NOMO-1 (cell line): ENCODE measurements around the gene POLN.
A peak's percentile ranks its signal among the peaks of the same experiment; 100 is the strongest.

ENCODE experiments used
- DNase-seq, 2 experiments: peaks; one replicate each; lab custom pipeline; 2025; ENCODE audit not compliant: unreplicated experiment in 2 of 2; lab: John Stamatoyannopoulos, UW

The POLN gene

DNA sequence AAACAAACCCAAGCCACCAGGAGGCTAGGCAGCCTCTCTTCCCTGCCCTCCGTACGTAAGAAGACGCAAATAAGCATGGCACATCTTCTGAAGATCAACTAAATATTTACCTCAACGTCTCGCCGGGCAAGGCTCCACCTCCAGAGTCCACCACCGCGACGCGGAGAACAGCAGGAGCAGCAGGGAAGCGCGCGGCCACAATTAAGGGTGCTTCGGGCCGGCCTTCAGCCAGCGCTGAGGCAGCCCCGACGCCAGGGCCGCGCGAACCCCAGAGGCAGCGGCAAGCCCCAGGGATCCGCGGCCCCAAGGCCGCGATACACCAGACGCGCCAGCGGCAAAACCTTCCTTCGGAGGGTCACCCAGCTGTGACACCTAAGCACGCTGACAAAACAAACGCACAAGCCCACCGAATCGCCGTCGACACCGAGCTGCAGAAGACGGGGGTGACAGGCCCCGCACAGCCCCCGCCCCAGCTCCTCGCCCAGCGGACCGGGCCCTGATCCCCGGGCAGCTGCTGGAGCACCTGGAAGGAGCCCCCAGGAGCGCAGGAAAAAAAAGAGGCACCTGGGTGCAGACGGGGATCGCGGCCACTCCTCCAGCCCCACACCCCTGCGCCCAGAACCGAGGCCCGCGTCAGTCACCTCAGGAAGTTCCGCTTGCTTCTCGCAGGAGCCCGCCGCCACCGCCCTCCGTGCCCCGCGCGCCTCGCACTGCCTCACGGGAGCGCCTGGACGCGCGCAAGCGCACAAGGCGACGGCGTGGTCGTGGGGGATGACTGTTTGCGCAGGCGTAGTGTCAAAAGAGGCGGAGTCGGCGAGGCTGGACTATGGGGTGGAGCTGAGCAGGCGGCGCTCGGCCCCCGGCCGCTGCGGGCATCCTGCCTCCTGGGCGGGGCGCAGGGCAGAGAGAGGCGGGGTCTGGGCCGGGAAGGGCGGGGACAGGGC lies at the start of gene POLN, which contains the start of gene HAUS3:
TSS of gene POLN (minus strand) at position 712 of the 944 bp plus-strand sequence. CDS start 12,890 bp downstream, outside the sequence.
TSS of gene HAUS3 (minus strand) at position 712 of the 944 bp plus-strand sequence. CDS start 1,175 bp downstream, outside the sequence.
- DNase-seq, result peak; percentile 95 to 97

DNA sequence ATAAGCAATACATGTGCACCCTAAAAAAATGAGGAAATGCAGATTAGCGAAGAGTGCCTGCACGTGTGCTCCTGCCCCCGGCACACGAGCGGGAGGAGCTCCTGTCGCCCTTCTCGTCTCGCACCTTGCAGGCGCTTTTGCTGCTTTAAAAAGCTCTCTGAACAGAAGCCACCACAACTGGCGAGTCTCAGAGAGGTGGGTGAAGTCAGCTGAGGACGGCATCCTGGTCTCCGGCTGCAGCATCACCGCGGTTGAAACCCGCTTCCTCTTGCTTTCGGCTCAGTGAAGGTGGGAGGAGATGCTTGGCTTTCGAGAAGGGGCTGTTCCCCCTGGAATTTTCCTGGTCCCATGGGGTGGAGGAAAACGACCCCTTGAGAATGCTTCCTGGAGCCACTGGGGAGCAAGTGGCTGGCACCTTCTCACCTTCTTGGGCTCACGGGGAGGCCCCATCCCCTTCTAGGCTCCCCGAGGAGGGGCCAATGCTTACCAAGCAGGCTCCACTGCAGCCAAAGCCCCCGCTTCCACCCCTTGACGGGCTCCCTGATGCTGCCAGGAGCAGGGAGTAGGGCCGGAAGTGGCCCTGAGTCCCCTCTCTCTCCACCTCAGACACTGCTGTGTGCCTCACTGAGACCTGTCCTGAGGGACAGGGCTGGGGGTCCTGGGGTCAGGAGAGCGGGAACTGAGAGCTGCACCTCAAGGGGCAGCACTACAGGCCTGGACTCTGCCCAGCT lies 49.2 kb upstream of the POLN start:
- no peak for DNase-seq

DNA sequence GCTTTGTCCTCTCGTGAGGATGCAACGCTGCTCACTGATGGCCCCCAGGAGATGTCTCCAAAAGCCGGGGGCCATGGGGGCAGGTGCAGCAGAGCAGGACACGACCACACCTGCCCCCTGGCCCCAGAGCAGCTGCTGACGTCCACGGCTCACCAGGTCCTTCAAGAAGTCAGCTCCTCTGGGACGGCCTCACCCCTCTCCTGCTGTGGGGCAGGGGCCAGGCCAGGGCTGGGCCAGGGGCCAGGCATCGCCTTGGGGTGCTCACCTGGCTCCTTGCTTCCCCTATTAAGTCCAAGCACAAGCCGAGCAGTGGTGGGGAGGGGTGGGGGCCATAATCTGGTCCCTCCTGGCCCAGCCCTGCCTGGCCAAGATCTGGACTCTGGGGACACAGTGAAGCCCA lies 48.6 kb upstream of the POLN start:
- DNase-seq, result no peak

DNA sequence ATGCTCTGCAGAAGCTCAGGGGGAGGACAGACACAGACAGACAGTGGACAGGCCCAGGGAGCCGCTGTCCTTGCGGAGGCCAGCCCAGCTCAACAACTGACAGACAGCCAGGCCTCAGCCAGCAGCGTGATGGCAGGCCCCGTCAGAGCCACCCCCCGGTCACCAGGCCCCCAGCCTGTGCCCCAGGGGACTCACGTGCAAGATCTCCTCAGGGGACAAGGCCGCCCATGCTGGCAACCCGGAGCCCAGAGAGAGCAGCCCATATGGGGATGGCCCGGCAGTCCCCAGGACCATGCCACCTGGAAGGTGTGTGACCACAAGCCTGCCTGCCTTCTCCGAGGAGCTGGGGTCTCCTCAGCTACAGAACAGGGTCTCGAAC lies 48.0 kb upstream of the POLN start:
- DNase-seq, result no peak

DNA sequence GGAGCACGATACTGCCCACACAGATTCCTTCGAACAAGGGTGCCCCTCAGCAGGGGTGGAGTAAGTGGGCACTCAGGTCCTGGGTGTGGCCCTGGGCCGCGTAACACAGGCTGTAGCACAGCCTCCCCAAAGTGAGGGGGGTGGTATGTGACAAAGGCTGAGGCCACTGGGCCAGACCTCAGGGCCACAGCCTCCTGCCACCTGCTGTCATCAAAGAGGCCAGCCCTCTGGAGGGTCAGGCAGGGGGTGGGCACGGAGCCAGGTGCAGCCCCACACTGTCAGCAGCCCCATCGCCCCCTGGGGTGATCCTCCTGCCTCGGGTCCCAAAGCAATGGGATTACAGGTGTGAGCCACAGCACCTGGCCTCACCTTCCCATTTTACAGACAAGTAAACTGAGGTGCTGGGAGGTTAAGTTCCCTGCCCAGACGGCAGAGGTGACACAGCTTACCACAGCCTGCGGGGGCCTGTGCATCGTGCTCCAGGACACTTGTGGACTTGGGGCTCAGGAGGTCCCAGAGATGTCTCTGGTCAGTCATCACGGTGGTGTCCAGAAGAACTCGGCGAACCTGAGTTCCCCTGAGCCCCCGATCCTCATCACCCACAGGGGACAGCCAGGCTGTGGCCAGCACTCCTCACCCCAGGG lies 47.5 kb upstream of the POLN start:
- DNase-seq, result no peak

DNA sequence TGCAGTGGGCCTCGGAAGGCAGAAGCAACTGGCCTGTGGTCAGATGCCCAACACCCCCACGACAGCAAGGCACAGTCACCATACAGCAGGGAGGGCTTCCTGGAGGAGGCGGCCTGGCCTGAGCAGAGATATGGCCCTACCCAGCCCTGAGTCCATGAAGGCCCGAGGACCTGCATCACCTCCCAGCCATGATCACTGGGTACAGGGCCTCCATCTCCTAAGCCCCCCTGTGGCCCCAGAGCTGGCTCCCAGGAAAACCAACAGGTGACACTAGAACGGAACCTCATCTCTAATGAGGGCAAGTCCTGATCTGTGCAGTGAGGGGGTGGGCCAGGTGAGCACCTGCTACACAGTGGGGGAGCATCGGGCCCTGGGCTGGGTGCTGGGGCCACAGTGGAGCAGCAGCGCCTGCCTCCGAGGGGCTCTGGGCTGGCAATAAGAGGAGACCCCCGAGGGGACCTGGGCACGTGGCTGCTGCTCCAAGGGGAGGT lies 46.2 kb upstream of the POLN start:
- no peak for DNase-seq

DNA sequence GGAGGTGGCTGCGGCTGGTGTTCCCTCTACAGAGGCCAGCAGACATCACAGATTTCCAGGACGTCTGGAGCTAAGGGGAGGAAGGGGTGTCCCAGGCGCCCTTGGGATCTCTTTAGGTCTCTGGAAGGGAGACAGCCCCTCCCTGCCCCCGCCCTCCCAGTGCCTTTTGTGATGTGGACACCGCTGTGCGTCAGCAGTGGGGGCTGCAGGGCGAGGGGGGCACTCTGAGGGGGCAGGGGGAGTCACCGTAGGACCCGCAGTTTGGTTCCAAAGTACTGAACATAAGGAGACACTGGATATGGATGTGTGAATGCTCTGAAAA lies 45.6 kb upstream of the POLN start:
- DNase-seq, result no peak

DNA sequence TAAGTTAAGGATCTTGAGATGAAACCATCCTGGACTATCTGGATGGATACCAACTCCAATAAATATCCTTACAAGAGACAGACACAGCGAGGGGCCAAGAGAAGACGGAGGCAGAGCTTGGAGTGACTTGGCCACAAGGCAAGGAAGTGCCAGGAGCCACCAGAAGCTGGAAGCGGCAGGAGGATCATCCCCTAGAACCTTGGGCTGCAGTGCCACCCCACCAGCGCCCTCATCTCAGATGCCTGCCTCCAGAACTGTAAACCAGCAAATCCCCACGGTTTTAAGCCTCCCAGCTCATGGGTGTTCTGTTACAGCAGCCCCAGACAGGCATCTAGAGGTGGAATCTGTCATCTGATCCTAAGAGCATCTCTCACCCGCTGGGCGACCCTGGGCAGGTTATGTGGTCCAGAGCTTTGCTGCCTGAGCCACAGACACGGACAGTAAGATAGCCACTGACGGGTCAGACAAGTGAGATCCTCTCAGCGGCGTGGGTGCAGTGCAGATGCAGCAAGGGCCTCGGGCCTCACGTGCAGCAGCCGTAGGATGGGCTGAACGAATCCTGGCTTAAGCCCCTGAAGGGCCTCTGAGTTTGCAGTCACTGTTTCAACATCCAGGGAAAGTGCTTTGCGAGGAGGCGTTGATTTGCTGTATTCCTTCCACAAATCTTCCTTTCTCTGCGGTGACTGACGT lies 45.1 kb upstream of the POLN start:
- no peak for DNase-seq

DNA sequence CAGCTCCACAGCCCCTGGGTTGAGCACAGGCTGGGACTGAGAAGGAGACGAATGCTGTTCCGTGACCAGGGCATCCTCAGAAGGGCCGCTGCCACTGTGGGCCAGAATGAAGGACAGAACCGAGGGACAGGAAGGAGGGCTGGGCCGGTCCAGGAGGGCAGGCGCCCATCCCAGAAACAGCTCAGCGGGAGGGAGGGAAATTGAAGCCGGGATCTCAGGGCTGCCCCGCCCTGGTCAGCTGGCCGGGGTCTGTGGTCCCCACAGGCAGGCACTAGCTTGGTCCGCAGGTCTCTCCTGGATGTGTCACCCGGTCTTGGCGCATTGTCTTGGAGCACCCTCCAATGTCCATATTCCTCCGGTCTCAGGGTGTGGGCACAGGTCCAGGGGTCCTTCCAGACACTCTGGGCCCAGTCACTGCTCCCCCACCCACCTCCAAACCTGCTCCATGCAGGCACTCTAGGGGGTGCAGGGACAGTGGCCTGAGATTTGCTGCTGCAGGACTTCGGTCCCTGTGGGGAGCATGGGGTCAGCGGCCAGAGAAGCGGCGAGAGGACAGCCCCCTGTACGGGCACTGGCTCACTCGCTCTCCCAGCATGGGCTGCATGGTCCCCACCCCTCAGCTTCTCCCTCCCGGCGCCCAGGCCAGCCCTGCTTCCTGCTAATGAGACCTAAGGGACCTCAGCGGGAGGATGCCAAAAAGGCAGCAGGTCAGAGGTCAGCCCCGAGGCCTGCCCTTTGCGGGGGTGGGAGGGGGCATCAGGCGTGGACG lies 43.9 kb upstream of the POLN start:
- no peak for DNase-seq

DNA sequence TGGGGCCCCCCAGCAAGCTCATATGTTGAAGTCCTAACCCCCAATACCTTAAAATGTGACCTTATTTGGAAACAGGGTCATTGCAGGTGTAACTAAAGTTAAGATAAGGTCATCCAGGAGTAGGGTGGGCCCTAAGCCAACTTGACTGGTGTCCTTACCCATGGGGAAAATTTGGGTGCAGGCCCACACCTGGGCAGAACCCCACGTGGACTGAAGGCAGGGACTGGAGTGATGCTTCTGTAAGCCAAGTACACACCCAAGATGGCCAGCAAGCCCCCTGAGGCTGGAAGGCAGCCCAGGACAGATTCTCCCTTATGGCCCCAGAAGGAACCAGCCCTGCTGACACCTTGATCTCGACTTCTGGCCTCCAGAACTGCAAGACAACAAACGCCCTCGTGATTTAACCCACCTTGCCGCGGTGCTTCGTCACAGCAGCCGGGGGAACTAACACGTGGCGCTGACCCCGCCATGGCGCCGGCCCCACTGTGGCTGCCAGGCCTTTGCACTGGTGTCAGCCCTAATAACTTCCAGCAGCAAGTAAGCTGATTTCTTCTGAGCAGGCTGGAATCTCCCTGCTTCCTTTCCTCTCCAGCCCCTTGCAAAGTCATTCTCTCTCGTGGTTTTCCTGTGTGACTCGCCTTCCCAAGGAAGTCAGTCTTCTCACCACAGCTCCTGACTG lies 43.2 kb upstream of the POLN start:
- DNase-seq, result no peak

DNA sequence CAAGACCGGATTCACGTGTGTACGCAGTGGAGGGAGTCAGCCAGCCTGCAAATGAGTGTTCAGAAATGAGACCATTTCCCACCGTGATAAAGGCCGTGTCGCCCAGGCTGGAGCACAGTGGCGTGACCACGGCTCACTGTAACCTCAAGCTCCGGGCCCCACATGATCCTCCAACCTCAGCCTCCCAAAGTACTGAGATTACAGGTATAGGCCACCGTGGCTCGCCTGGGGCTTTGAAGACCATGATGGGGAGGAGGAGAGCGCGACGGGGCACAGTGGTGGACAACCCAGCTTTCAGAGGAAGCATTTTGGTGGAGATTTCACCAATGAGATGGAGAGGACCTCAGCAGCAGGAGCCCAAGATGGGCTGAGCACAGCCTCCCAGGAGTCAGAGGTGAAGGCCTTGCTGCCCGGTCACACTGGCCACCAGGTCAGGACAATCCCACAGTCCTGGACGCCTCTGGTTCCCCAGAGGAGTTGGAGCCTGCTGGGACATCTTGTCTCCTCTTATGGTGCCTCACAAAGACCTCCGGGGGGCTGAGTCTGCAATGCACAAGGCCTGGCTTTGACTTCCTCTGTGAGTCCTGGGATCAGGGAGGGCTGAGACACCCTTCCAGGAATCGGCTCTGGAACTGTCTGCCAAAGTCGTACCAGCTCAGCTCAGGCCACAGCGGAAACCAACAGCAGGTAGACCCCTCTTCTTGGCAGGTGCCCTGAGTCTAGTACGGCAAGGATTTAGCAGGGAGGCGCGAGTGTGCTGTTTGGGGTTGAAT lies 42.4 kb upstream of the POLN start:
- DNase-seq, result no peak

DNA sequence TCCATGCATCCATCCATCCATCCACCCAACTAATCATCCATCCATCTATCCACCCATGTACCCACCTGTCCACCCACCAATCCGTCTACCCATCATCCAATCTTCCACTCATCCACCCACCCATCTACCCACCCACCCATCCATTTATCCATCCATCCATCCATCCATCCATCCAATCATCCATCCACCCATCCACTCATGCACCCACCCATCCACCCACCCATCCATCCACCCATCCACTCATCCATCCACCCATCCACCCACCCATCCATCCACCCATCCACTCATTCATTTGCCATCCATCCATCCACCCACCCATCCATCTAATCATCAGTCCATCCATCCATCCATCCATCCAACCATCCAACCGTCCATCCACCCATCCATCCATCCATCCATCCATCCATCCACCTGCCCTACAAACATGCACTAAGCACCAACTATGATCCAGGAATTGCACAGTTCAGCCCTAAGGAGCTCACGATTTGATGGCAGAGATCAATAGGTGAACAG lies 41.3 kb upstream of the POLN start:
- DNase-seq, result no peak

DNA sequence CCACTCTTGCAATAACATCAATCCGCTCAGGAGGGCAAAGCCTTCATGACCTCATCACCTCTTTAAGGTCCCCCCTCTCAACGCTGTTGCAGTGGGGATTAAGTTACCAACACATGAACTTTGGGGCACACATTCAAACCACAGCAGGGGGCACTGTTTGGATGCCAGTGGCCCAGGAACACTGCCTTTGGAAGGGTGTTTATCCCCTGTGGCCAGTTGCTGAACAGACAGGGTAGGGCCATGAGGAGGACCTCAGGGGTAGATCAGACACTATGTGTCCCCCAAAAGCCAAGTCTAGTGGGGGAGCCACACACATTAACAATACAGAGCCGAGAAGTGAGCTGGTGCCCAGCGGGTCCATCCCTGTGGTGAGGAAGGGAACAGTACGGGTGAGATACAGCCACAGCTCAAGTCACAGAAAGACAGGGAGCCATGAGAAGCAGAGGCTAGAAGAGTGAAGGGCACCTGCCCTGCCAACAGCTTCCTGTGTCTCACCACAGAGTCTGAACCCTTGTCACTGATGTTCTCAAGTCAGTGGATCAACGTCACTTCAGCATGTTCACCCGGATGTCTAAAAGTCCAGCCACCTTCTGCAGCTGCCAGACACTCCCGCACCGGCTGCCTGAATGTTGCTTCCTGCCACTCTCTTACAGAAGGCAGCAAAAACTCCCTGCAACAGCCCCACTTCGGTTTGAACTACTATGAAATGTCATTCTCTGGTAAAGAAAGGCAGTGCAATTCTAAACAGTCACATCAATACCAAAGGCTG lies 39.8 kb upstream of the POLN start:
- no peak for DNase-seq

DNA sequence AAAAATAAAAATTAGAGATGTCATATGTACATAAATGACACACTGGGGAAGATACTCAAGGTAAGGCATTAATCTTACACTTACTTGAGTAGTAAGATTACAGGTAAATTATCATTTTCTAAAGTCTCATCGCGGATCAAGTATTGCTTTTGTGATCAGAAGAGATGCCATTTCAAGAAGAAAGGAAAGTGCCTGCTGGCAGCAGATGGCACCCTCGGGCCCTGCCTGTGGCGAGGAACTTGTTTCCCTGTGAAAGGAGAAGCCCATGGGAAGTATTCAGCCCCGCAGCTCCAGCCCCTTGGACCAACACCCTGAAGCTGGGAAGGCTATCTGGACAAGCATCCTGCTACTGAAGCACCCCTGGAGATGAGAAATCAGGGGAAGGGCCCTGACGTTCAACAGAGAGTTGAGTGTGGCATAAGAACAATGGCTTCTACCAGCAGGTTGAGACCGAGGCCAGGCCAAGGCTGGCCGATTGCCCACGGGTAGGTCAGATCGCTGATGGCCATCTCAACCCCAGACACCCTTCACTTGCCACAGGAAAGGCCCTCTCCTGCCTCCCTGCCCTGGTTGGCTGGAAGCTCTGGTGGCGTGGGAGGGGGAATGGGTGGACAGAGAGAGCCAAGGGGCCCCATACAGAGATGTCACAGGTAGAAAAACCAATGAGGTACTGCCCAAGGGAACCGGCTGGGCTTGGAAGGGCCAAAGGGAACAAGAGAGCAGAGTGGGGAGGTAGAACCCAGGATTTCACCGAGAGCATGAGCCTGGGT lies 38.8 kb upstream of the POLN start:
- no peak for DNase-seq

DNA sequence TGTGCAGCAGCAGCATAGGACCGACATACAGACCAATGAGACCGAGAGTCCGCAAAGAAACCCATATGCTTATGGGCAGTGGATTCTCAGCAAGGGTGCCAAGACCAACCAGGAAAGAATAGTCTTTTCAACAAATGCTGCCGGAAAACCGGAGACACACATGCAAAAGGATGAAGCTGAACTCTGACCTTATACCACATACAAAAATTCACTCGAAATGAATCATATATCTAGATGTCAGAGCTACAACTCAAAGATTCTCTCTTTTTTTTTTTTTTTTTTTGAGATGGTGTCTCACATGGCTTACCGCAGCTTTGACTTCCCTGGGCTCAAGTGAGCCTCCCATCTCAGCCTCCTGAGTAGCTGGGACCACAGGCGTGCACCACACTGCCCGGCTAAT lies 36.0 kb upstream of the POLN start:
- DNase-seq, result no peak

DNA sequence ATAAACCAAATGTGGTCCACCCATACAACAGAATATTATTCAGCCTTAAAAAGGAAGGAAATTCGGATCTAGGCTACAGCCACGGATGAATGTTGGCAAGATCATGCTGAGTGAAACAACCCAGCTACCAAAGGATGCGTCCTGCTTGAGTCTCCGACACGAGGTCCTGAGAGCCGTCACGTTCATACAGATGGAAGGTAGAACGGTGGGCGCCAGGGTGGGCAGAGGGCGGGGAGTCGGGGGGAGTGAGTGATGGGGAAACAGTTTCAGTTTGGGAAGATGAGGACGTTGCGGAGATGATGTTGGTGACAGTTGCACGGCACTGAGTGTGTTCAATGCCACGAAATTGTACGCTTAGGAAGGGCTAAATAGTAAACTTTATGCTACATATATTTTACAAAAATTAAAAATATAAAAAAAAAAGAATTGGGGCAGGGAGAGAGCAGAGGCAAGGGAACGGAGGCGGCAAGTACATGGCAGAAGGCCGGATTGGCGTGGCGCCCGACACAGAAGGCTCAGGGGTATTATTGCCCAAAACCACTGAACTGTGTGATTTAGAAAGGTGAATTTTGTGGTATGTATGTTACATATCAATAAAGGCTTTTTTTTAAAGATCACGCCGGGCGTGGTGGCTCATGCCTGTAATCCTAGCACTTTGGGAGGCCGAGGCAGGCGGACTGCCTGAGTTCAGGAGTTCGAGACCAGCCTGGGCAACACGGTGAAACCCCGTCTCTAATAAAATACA lies 34.8 kb upstream of the POLN start:
- DNase-seq, result no peak
